Bronchial epithelial cell (primary cell): ENCODE data around the gene GRM5. TPM values are rescaled to one million over a fixed set of nuclear protein-coding genes. Genes with fewer than 3 reads are reported as not detected.
A peak's percentile ranks its signal among the peaks of the same experiment; 100 is the strongest.

Experiments used
- DNase-seq: peaks from one replicate; pipeline ENCODE4 v3.0.0-alpha.2; 2010; ENCODE audit warnings: low read depth
- FAIRE-seq: peaks from 2 replicates; lab custom pipeline; 2011; peaks lifted over from hg19 to GRCh38; lab: Jason Lieb, UNC
- H3K27me3 ChIP-seq: 2 replicates; pipeline ENCODE4 v1.5.1; 2011; ENCODE audit warnings: low read length; ENCODE audit not compliant: control insufficient read depth, insufficient read depth
- H3K36me3 ChIP-seq: 2 replicates; pipeline ENCODE4 v1.5.1; 2011; ENCODE audit warnings: low read length; ENCODE audit not compliant: control insufficient read depth, insufficient read depth
- H3K4me3 ChIP-seq: 2 replicates; pipeline ENCODE4 v1.5.1; 2011; ENCODE audit warnings: mild to moderate bottlenecking, low read depth, low read length, control low read depth
- CTCF ChIP-seq: IDR thresholded peaks from 2 replicates; pipeline ENCODE4 v1.5.1; 2011; ENCODE audit warnings: mild to moderate bottlenecking, moderate library complexity, low read length, control low read depth, inconsistent platforms; ENCODE audit not compliant: insufficient read depth, severe bottlenecking
- total RNA-seq: library from RNA; depleted of rRNA; stranded (reverse); fragments of >200 nt; gene quantifications from 2 replicates; pipeline ENCODE4 v1.2.1, GENCODE V29; 2014

GRM5 gene
- total RNA-seq, 1 donor from 2014 or later = not detected

- DNase-seq = no peak
- FAIRE-seq = no peak
These were observed 475.4 kb downstream of the GRM5 start for GRCh38 chr11:88590361-88590760.

GRCh38 chr11:88583251-88583650 is 482.5 kb downstream of the GRM5 start:
- FAIRE-seq (no peak), DNase-seq (no peak)
- Histone ChIP-seq H3K4me3 (no peak overlapping the region), H3K27me3 (no peaks in the 10 kb centered on the region), H3K36me3 (no peaks in the 10 kb centered on the region)
- no peak for TF ChIP-seq CTCF

More at GRCh38 chr11:88590361-88590760, 475.4 kb downstream of the GRM5 start:
- Histone ChIP-seq H3K4me3 (no peak overlapping the region), H3K27me3 (no peaks in the 10 kb centered on the region), H3K36me3 (no peaks in the 10 kb centered on the region)
- TF ChIP-seq CTCF = no peak

- no peak for DNase-seq
- no peak for TF ChIP-seq CTCF
- Histone ChIP-seq H3K36me3 (no peaks in the 10 kb centered on the region), H3K27me3 (no peaks in the 10 kb centered on the region), H3K4me3 (no peak overlapping the region)
- FAIRE-seq = no peak
These were observed 486.3 kb downstream of the GRM5 start for GRCh38 chr11:88579466-88579865.

- no peak overlapping the region for H3K4me3 ChIP-seq
- DNase-seq = no peak
- no peaks in the 10 kb centered on the region for H3K36me3 ChIP-seq
- no peak for FAIRE-seq
- TF ChIP-seq CTCF = no peak
- H3K27me3 ChIP-seq = no peaks in the 10 kb centered on the region
These were observed 489.0 kb downstream of the GRM5 start for GRCh38 chr11:88576741-88577140.

- no peak for DNase-seq
- H3K4me3 ChIP-seq = no peak overlapping the region
- no peak for FAIRE-seq
- TF ChIP-seq CTCF = no peak
- no peaks in the 10 kb centered on the region for H3K27me3 ChIP-seq
- H3K36me3 ChIP-seq = no peaks in the 10 kb centered on the region
These were observed 489.9 kb downstream of the GRM5 start for GRCh38 chr11:88575916-88576315.

GRCh38 chr11:88569342-88569741 is 496.4 kb downstream of the GRM5 start:
- H3K36me3 ChIP-seq = no peaks in the 10 kb centered on the region
- DNase-seq = peak; percentile 18
- no peak overlapping the region for H3K4me3 ChIP-seq
- no peaks in the 10 kb centered on the region for H3K27me3 ChIP-seq
- FAIRE-seq = no peak
- no peak for TF ChIP-seq CTCF
